GM19467 (cell line): ENCODE data around the gene AHI1.

ENCODE experiments used
- ATAC-seq: cut with Tn5 transposase; IDR thresholded peaks from one replicate; pipeline ENCODE4 v1.9.1; 2021; ENCODE audit warnings: mild to moderate bottlenecking, moderate library complexity; ENCODE audit not compliant: unreplicated experiment

Gene AHI1

DNA sequence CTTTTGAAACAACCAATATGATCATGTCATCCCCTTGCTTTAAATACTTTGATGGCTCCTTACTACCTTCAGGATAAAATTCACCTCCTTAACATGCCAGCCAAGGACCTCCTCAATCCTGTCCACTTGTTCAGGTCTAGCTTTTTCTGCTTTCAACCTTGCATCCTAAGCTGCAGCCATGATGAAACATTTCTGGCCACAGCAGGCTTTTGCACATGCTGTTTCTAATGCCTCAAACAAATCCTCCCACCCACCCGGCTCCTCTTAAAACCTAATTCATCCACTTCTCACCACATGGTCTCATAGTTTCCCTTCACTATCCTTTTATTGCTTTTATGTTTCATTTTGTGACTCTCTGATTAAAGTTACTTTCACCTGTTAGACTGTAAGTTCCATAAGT lies 191.9 kb downstream of the AHI1 start:
- ATAC-seq, result no peak

DNA sequence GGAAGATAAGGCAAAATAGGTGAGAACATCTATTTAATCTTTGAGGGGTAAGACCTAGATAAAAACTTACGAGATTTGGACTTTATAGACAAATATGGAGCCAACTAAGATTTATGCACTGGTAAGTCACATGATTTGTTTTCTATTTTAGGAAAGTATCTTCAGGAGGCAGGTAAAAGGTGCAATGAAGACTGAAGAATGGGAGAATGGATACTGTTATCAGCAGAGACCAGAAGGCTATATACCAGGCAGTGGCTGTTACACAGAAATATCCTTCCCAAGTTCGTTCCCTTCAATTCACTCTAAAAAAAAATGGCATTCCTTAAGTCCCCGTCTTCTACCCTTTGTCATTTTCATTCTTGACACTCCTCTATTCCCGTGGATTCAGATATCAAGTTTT lies 192.7 kb downstream of the AHI1 start:
- ATAC-seq, result no peak

DNA sequence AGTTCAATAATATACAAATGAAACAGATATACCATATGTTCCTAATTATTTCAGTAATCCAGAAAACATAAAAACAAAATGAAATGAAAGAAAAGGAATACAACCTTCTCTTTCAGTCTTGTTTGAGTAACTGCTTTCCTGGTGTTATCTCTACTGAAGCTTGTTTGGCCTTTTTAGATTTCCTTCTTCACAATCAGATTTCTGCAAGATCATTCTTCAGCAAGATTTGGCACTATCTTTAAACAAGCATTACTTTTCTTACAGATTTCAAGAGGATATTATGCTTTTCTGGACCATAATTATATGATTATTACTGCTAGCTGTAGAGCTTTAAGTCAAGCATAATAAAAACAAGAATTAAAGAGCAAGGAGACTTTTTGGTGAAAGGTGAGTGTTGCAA lies 196.2 kb downstream of the AHI1 start:
- ATAC-seq, result no peak

DNA sequence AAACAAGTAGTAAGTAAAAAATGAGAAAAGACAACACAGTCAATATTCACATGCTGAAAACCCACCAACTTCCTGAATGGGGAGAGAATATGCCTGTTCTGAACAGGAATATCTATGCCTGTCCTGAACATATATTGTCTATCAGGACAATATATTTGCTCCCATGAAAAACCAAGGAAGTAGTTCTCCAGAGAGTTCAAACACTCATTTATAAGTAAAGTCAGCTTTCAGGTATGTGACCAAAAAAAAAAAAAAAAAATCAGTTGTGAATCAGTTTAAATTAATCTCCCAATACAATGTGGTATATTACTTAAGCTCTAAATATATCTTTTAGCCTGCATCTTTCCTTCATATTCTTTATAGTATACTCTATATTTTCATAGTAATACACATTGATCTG lies 197.0 kb downstream of the AHI1 start:
- no peak for ATAC-seq

DNA sequence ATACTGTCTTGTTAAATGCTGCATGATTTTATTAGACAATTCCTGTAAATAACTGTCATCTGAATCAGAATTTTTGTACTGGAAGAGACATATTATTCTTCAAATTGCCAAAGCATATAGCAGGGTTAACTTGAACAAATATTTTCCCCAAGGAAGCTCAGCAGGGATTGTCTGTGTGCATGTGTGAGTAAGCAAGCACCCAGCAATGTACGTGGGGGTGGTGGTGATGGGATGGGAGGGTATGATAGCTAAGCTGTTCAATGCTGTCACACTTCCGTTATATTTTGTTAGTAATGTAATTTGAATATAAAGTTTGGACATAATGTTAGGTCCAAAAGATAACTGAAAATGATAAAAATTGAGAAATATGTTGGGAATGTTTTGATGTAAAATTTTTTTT lies 198.3 kb downstream of the AHI1 start:
- no peak for ATAC-seq

DNA sequence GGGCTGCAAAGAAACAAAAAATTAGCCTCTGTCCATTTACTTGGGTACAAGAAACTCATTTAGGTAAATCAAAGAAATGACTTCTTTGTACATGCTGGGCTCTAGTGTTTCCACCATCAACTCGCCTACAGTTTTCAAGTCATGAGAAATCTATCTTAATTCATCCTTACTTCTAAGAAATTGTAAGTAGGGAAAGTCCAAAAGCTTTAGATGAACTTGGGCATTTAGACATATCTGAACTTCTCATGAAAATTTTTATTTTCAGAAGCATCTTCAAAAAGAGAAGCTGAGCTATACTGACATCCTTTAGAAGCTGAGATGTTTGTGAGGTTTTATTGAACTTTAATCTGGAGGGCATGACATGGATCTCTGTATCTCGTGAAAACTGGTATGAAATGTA lies 199.1 kb downstream of the AHI1 start:
- ATAC-seq, result no peak

DNA sequence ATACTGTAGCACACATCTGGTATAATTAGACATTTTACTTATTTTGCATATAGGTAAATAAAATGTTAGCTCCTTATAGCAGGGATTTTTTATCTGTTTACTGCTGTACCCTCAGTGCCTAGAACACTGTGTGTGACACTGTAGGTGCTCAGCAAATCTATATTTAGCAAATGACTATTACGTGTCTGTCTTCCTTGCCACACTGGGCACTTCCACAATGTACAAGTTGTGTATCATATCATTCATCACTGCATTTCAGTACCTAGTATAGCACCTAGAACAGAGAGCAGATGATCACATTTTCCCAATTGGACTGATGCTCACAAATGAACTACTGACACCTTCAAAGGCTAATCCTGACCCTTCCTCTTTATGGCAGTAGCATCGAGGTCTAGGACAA lies 200.8 kb downstream of the AHI1 start:
- ATAC-seq, result no peak

DNA sequence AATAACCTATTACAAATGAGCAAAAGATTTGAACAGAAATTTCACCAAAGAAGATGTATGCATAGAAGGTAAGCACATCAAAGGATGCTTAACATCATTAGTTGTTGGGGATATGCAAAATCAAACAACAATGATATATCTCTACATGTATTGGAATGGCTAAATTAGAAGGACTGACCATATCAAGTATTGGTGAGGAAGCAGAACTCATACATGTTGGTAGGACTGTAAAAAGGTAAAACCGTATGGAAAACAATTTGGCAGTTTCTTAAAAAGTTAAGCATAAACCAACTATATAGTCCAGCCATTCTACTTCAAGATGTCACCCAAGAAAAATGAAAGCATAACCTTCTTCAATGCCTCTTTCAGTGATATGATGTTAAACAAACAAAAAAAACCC lies 202.5 kb downstream of the AHI1 start:
- no peak for ATAC-seq

DNA sequence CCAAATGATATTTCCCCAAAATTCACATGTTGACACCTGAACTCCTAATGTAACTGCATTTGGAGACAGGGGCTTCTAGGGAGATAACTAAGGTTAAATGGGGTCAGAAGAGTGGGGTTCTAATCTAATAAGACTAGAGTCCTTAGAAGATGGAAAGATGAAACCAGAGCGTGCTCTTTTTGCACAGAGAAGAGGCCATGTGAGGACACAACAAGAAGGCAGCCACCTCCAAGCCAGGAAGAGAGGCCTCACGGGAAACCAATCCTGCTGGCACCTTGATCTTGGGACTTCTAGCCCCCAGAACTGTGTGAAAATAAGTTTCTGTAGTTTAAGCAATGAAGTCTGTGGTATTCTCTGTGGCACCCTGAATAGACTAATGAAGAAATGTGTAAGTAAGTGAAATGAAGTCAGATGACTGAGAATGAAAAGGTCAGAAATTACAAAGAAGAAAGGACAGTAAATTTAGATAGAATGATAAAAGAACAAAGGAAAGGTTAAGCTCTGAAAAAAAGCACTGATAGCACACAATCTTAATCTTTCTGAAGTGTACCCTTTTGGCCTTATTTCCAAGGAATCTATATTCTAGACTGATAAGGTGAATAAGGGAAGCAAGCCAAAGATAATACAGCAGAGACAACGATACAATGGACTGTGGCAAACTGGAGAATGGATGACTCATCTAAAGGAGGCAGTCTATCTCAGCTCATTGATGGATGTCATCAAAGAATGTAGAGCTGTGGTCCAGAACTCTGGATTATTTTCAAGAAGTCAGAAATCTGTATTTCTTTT lies 206.1 kb downstream of the AHI1 start:
- ATAC-seq, result no peak

DNA sequence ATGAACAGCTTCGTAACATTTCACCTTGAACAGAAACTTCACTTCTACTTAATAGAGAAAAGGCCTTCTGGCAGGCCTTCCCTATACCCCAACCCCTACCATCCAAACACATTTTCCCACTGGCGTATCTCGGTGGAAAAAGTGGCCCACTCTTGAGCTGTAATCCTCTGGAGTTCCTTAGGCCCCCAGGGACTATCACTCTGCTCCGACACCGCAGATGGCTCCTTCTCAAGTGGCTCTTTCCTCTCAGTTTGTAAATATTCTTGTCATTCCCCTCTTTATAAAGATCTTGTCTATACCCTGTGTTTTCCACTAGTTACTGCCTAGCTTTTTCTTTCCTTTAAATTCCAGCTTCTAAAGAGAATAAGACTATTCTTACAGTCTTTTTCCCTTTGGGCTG lies 207.7 kb downstream of the AHI1 start:
- ATAC-seq, result no peak

DNA sequence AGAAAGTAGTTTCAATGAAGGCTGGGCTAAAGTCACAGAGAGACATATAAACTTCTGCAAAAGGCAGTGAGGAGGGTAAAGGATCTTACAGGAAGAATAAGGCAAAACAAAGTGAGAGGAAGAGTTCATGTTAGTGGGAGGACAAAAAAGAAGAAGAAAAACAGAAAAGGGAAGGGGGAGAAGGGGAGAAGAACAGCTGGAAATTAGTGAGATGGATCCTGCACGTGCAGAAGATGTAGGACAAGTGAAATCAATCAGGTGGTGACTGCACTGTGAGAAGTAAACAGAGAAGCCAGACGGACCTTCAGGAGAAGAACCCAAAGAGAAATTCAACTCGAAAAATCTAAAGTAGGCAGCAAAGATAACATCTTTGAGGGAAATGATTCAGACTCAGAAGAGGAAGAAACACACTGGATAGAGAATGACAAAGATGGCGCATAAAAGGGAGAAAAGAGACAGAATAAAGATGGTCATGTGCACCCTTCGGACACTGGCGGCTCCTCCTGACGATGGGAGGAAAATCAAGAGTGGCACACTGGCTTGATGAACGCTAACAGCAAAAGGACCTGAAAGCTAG lies 210.5 kb downstream of the AHI1 start:
- ATAC-seq, result no peak

DNA sequence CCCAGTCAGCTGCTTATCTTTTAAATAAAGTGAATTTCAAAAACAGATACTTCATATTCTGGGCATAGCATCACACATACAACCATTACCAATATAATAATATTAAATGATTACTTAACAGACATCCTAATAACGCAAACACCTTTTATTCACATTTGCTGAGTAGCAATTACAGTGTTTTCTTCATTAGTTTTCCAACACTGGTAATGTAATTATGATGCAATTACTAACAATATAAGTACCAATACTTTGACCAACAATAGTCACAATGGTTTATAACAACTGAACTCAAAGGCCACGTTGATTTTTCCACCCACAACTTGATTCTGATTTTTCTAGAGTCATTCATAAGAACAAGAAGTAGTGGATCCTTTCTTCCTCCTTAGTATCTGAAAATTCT lies 212.4 kb downstream of the AHI1 start:
- no peak for ATAC-seq

DNA sequence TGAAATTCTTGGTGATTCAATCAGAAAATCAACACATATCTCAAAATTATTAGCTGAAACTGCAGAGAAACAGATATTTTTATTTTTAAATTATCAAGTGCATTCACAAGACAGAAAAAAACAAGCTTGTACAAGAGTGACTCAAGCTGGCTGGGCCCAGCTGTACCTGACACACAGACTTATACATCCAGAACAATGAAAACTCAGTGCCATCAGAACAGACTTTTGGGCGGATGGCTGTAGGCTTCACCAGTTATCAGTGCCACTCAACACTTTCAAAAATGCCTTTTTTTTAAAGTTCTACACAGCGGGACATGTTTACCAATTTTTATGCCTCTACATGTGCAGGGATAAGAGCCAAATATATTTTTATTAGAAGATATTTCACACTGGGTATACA lies 213.6 kb downstream of the AHI1 start:
- ATAC-seq, result no peak

DNA sequence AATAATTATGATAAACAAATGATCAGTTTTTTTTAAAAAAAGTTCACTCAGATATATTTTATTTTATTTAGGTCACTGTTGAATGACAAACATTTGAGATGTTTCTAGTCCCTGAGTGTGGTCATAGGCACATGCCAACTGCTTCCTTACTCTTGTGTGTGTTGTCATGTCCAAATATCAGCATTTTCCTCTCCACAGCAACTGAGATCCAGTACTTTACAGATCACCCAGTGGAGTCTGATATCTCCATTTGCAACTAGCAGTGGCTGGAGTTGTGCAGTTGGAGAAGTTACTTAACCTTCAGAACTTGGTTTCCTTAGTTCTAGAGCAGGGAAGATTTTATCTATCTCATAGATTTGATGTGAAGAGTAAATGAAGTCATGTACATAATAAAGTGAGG lies 215.1 kb downstream of the AHI1 start:
- no peak for ATAC-seq

DNA sequence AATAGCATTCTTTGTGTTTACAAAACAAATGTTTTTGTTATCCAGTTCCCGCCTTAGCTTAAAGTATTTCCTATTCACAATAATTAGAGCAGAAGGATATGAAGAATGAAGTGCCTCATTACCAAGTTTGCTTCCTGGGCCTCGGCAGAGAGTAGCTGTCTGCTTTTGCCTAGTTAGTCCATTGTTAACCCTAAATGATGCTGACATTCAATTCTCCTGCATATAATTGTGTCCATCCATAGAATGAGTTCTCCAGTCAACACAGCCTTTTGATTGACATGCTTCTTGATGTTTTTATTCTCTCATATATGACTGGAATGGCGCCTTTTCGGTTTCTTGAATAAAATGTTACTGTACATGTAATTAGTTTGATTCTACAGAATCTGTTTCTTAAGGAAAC lies 215.6 kb downstream of the AHI1 start:
- no peak for ATAC-seq

DNA sequence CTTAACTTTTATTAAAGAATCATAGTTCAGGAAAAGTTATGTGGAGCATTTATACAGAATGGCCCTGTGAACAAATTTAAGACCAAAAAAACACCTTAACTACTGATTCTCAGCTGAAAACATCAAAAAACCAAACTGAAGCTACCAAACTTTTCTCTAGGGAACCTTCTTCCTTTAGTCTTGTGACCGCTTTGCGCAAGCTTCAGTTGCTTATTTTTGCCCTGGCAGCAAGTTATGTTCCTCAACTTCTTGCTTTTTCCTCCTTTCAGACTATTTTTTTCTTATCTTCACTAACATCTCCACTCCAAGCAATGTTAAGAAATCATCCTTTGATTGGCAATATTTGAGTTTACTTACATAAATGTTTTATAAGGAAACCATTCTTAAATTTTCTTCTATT lies 216.3 kb downstream of the AHI1 start:
- no peak for ATAC-seq

DNA sequence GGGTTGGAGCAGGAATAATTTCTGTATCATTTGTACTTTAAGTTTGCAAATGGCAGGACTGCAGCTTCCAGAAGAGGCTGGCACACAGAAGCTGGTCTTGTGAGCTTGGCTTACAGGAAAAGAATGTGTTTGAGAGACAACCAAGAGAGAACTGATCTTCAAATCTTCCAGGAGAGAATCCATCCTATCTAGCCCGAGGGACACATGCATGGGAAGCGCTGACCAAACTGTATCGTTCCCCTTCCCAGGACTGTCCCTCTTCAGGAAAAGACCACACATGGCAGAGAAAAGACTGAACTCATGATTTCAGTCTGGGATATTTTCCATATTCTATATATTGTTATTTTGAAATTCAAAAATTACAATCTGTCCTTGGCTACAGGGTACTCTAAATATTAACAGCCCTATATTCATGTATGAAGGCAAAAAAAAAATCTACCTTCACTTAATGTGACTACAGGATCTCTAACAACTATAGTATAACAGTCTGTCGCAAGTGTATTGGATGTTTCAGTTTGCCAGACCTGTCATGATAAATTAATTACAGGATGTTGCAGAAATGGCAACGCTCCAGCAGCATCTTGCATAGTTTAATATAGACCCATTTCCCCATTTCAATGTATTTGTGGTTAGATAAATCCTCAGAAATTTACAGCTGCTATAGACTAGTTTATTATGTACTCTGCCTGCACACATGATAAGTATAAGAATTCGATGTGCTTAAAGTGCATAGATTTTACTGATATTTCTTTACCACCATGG lies 217.0 kb downstream of the AHI1 start:
- ATAC-seq, result no peak

DNA sequence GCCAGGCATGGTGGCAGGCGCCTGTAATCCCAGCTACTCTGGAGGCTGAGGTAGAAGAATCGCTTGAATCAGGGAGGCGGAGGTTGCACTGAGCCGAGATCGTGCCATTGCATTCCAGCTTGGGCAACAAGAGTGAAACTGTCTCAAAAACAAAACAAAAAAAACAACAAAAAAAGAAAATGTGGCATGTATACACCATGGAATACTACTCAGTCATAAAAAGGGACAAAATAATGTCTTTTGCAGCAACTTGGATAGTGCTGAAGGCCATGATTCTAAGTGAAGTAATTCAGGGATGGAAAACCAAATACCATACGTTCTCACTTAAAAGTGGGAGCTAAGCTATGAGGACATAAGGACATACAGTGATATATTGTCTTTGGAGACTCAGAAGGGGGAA lies 220.1 kb downstream of the AHI1 start:
- no peak for ATAC-seq

DNA sequence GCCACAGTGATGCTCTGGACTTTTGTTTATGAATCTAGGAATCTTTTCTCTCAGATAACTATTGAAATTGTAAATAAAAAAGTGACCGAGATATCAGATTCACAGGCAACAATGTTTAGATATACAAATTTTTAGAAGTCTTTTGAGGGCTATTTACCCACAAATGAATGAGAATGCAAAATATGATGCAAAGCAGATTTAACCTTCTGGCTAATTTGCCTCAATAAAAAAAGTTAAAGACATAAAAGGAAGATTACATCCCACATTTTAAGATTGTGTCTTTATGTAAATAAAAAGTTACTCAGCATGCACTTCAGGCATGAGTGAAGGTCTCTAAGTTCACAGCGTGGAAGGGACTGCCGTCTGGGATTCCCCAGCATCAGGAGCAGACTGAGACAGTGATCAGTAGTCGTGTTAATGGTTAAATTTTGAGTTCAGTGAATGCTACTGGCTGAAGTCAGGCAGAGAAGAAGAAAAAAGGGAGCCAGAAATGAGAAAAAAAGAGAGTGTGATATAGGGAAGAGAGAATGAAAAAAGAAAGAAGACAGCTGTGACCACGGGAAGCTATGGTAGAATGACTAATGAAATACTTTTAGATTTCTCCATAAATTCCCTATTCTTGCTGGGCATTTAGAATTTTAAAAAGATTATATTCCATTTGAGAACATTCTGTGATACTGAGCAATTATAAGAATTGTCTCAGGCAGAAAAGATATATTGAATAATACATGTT lies 222.8 kb downstream of the AHI1 start:
- ATAC-seq, result peak; percentile 74

DNA sequence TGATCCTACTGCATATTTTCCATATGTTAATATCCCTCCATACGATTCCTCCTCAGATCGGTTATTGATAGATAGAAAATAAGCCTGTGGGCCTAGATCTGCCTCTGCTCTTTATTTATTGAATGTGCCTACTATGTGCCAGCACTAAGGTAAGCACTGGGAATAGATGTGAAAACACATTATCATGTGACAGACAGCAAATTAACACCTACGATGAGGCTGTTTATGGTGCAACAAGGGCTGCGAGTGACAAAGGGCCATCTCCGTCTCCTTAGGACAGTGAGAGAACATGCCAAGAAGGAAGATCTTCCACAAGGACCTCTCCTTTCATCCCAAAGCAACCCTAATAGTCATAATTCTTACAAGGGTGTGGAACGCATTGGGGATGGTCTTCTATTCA lies 225.9 kb downstream of the AHI1 start:
- no peak for ATAC-seq

DNA sequence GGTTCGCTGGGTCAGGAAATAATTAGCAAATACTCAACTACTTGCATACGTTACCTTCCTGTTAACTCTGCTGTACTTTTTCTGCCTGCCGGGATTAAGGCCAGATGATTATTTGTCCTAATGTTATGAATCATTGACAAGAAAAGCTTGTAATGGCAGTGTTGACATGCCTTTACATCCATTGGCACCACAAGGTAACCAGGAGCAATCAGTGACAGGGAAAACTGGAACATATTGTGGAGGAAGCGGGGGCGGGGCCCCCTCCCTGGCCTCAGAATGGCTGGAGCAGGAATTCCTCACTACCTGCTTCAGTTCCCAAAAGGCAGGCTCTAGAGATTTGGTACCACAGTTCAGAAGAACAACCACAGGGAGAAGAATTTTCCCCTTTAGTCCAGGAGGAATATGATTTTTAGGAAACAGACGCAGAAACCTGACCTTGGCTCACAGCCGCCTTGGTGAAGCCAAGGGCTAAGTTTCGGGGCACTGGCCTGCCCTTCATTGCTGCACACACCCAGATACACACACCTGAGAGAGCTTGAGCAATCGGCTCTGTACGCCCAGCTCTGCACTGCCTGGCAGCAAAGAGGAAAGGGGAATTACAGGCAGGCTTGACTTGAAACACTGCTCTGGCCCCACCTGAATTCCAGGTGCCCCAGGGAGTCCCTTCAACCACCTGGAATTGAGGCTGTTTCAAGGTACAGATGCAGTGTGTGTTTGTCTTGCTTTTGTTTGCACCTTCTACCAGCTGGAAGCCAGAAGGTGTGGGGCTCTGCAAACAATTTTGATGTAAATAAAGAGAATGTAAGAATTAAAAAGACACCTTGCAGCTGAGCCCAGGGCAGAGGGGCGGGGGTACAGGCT lies 226.6 kb downstream of the AHI1 start:
- ATAC-seq, result no peak
